A549 (cell line): ENCODE data around the gene RNF13. TPM values are rescaled to one million over a fixed set of nuclear protein-coding genes. Genes with fewer than 3 reads are reported as not detected.

Experiments used
- ATAC-seq, 2 experiments: fragments of 200-7000 bp in 1 of 2; fragments of >200 bp in 1 of 2; cut with Nextera tagmentation in 1 of 2; cut with Tn5 transposase in 1 of 2; 3 replicates each; pipeline versions ENCODE4 v1.8.0 to v1.9.1; 2018 to 2020; ENCODE audit warnings: mild to moderate bottlenecking in 1 of 2, moderate library complexity in 1 of 2
- CTCF ChIA-PET: fragments of 300-600 bp; sonication (Branson Sonifier 250); formaldehyde crosslinking; extraction: SDS; loops from one replicate; lab custom pipeline; 2021; ENCODE audit warnings: antibody characterized with exemption, inconsistent platforms; lab: Yijun Ruan, JAX
- POLR2A ChIA-PET: fragments of 350-600 bp; formaldehyde crosslinking; extraction: SDS; loops from one replicate; lab custom pipeline; 2021; ENCODE audit warnings: antibody characterized with exemption, inconsistent platforms; lab: Yijun Ruan, JAX
- DNase-seq, 2 experiments: peaks; one replicate each; pipeline versions ENCODE4 v3.0.0 to v3.0.0-alpha.2; 2011 to 2016; ENCODE audit warnings: low read depth in 1 of 2, low spot score in 1 of 2
- FAIRE-seq: peaks from 2 replicates; lab custom pipeline; 2011; peaks lifted over from hg19 to GRCh38; lab: Jason Lieb, UNC
- H3K27ac ChIP-seq, 2 experiments: fragments of >200 bp; sonication (Bioruptor Twin); formaldehyde crosslinking; 3 replicates each; pipeline ENCODE4 v1.5.1; 2016 to 2017
- H3K4me1 ChIP-seq: fragments of >200 bp; sonication (Bioruptor Twin); formaldehyde crosslinking; 3 replicates; pipeline ENCODE4 v1.6.1; 2016
- H3K4me2 ChIP-seq: fragments of >200 bp; sonication (Bioruptor Twin); formaldehyde crosslinking; 3 replicates; pipeline ENCODE4 v1.6.1; 2016
- H3K4me3 ChIP-seq: fragments of >200 bp; sonication (Bioruptor Twin); formaldehyde crosslinking; 3 replicates; pipeline ENCODE4 v1.5.1; 2016
- H3K9me3 ChIP-seq: fragments of >200 bp; sonication (Bioruptor Twin); formaldehyde crosslinking; 3 replicates; pipeline ENCODE4 v1.6.1; 2016
- CBX2 ChIP-seq: fragments of 200-600 bp; sonication (generic); IDR thresholded peaks from 2 replicates; pipeline ENCODE4 v1.6.1; 2016; ENCODE audit warnings: low read depth, mild to moderate bottlenecking, borderline replicate concordance
- CTCF ChIP-seq: fragments of >200 bp; sonication (Bioruptor Twin); formaldehyde crosslinking; IDR thresholded peaks from 3 replicates; pipeline ENCODE4 v1.5.1; 2016
- E2F6 ChIP-seq: IDR thresholded peaks from 2 replicates; pipeline ENCODE4 v1.6.1; 2012; ENCODE audit warnings: low read depth, borderline replicate concordance
- ELK1 ChIP-seq: fragments of 150-350 bp; IDR thresholded peaks from 2 replicates; pipeline ENCODE4 v1.6.1; 2014; ENCODE audit warnings: low read depth, mild to moderate bottlenecking, low read length
- HOXB13 ChIP-seq: fragments of 250-450 bp; sonication (Bioruptor Pico); IDR thresholded peaks from 2 replicates; pipeline ENCODE4 v1.5.0; 2020; ENCODE audit warnings: low read depth, mild to moderate bottlenecking, moderate library complexity
- HOXB5 ChIP-seq: fragments of 250-450 bp; sonication (Bioruptor Pico); IDR thresholded peaks from 2 replicates; pipeline ENCODE4 v1.5.0; 2020; ENCODE audit warnings: mild to moderate bottlenecking, moderate library complexity
- MAFK ChIP-seq: fragments of 450-650 bp; IDR thresholded peaks from 2 replicates; pipeline ENCODE4 v1.6.1; 2014; ENCODE audit not compliant: partially characterized antibody
- PBX3 ChIP-seq: IDR thresholded peaks from 2 replicates; pipeline ENCODE4 v1.6.1; 2012
- RAD21 ChIP-seq, 2 experiments: fragments of >200 bp in 1 of 2; sonication (Bioruptor Twin) in 1 of 2; formaldehyde crosslinking in 1 of 2; IDR thresholded peaks in 1 of 2; conservative IDR thresholded peaks in 1 of 2; 2 replicates in 1 of 2; 3 replicates in 1 of 2; pipeline ENCODE4 v1.6.1; 2012 to 2018; ENCODE audit warnings: inconsistent platforms in 1 of 2
- RFX5 ChIP-seq: fragments of 450-650 bp; IDR thresholded peaks from 2 replicates; pipeline ENCODE4 v1.7.1; 2014; ENCODE audit warnings: antibody characterized with exemption, mild to moderate bottlenecking, moderate library complexity
- SMC3 ChIP-seq: fragments of >200 bp; sonication (Bioruptor Twin); formaldehyde crosslinking; IDR thresholded peaks from 3 replicates; pipeline ENCODE4 v1.6.1; 2018; ENCODE audit warnings: inconsistent platforms
- WGBS: methylation state at CpG from one replicate; pipeline ENCODE4 v1.1.6; 2017; ENCODE audit errors: missing lambda C conversion rate; 5-methylcytosine and 5-hydroxymethylcytosine counted together
- polyA plus RNA-seq, 4 experiments: library from polyadenylated mRNA; depleted of rRNA in 3 of 4; stranded (reverse); fragments of >200 nt; fragmentation: RNase III in 1 of 4; extraction: RNeasy Plus Mini Kit Qiagen cat#74134 plus additional on column Dnase treatment in 1 of 4; gene quantifications; 2 replicates in 3 of 4; 3 replicates in 1 of 4; pipeline ENCODE4 v1.2.3, GENCODE V29; 2011 to 2017

Gene RNF13
- polyA plus RNA-seq, 2 of the 4 experiments (the other 2 are of a cell fraction): 46.2 to 100 TPM

DNA sequence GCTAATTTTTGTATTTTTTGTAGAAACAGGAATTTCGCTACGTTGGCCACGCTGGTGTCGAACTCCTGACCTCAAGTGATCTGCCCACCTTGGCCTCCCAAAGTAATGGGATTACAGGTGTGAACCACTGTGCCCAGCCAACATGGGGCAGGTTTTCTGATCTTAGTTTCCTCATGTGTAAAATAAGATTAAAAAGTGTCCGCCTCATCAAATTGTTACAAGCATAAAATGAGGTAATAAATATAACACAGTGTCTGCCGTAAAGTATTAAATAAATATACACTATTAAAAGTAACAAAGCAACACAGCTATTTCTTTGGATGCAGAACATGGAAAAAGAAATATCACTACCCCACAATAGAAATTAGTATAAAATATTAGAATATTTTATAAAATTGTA is 44.3 kb upstream of the RNF13 start:
- FAIRE-seq (no peak), DNase-seq (no peak), ATAC-seq (no peak)
- Histone ChIP-seq H3K9me3 (no peaks in the 10 kb centered on the region), H3K27ac (no peak overlapping the region), H3K4me2 (no peak overlapping the region), H3K4me3 (no peak overlapping the region), H3K4me1 (no peaks in the 10 kb centered on the region)
- ChIA-PET POLR2A (no interaction called here), CTCF (interaction anchor here (1.0 to 19.5 kb wide), 3 partner anchors 9 to 199 kb away, joined by 3 to 231 read pairs (median 5); no protein-coding TSS in a partner anchor)
- 94% methylated on average over 6 of the region's 6 CpGs for WGBS
- peak; percentile 67 for TF ChIP-seq MAFK
- no peak for TF ChIP-seq HOXB5 (CRISPR knock-in tag)

- Histone ChIP-seq H3K9me3 (no peaks in the 10 kb centered on the region), H3K4me2 (no peak overlapping the region), H3K4me1 (no peaks in the 10 kb centered on the region), H3K27ac (no peak overlapping the region), H3K4me3 (no peak overlapping the region)
- TF ChIP-seq E2F6 (no peak), CBX2 (no peak)
- FAIRE-seq (no peak), ATAC-seq (no peak), DNase-seq (no peak)
- POLR2A ChIA-PET: no interaction called here
- 71% methylated on average over 2 of the region's 2 CpGs for WGBS
- CTCF ChIA-PET: interaction anchor here (0.8 to 19.5 kb wide), 19 partner anchors 8 to 291 kb away, joined by 3 to 231 read pairs (median 7); partner anchors contain the start of genes COMMD2 and RNF13
Observed at GRCh38 chr3:149770246-149770645, 42.8 kb upstream of the RNF13 start.

- POLR2A ChIA-PET: interaction anchor here (0.6 kb wide), 1 partner anchor 168 kb away, joined by 5 read pairs; no protein-coding TSS in a partner anchor
- ATAC-seq: peak; percentile 85 to 96
Observed at GRCh38 chr3:149771652-149772271, 41.3 kb upstream of the RNF13 start.

DNA sequence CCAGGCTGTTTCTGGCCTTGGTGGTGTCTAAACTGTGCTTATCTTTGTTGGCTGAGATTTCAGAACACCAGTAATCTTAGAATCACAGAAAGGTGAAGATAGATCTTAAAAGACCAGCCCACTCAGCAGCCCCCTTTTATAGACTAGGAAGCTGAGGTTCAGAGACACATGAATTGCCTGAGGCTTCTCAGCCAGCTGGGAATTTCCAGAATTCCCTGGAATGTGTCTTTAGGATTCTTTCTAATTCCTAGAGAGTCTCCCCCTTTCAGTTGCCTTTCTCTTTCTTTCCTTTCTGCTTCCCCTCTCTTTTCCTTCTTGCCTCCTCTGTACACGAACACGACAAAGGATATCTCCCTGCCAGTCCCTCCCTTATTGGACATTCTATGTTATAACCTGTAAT is 40.2 kb upstream of the RNF13 start:
- no peak overlapping the region for H3K4me2 ChIP-seq
- no peaks in the 10 kb centered on the region for H3K9me3 ChIP-seq
- H3K4me3 ChIP-seq: no peak overlapping the region
- 93% methylated on average over 2 of the region's 2 CpGs for WGBS
- no peak overlapping the region for H3K27ac ChIP-seq
- no peak for DNase-seq
- ATAC-seq: no peak
- FAIRE-seq: no peak
- ChIA-PET CTCF (interaction anchor here (0.6 to 19.5 kb wide), 22 partner anchors 9 to 475 kb away, joined by 3 to 231 read pairs (median 5); partner anchors contain the start of genes ANKUB1, COMMD2 and RNF13), POLR2A (no interaction called here)
- no peaks in the 10 kb centered on the region for H3K4me1 ChIP-seq
- TF ChIP-seq ELK1 (no peak), CBX2 (no peak)

More at GRCh38 chr3:149771652-149772271, 41.3 kb upstream of the RNF13 start:
- 52% methylated on average over 8 of the region's 8 CpGs for WGBS
- H3K27ac ChIP-seq: no peak overlapping the region
- peak; percentile 64 for TF ChIP-seq SMC3
- no peak for TF ChIP-seq PBX3
- no peak for TF ChIP-seq HOXB13 (CRISPR knock-in tag)
- TF ChIP-seq RAD21 (conservative IDR thresholded peaks at IDR 0.05 in 1 of 2, IDR thresholded peaks at IDR 0.05 in 1 of 2): peak; percentile 63 to 82
- TF ChIP-seq CTCF: peak; percentile 73
- TF ChIP-seq RFX5: no peak
- CTCF ChIA-PET: interaction anchor here (0.6 to 19.5 kb wide), 51 partner anchors 8 to 646 kb away, joined by 3 to 231 read pairs (median 4); partner anchors contain the start of genes ANKUB1 and COMMD2
- no peaks in the 10 kb centered on the region for H3K4me1 ChIP-seq
- H3K4me3 ChIP-seq: no peak overlapping the region
- no peak overlapping the region for H3K4me2 ChIP-seq
- no peaks in the 10 kb centered on the region for H3K9me3 ChIP-seq
- DNase-seq: peak; percentile 43 to 67
- no peak for FAIRE-seq
